Transverse colon (tissue), 4 donors: ENCODE measurements around the gene NAMPT.

Experiments
- CTCF ChIP-seq, 5 experiments: fragments of 200-600 bp in 3 of 5; fragments of 450-650 bp in 2 of 5; sonication (generic) in 3 of 5; IDR thresholded peaks; 1 replicate in 2 of 5; 2 replicates in 3 of 5; pipeline ENCODE4 v1.5.1; 2016 to 2017; ENCODE audit warnings: antibody characterized with exemption in 5 of 5, inconsistent platforms in 3 of 5, mild to moderate bottlenecking in 2 of 5, moderate library complexity in 1 of 5
- POLR2AphosphoS5 ChIP-seq, 3 donors: sonication (generic); formaldehyde crosslinking; IDR thresholded peaks; one replicate each; pipeline ENCODE4 v1.6.1; 2016; ENCODE audit warnings: antibody characterized with exemption in 3 of 3

GRCh38 chr7:106231856-106232490, 52.8 kb downstream of the NAMPT start:
- no peak for TF ChIP-seq POLR2AphosphoS5 (IDR thresholded peaks at IDR 0.05)
- TF ChIP-seq CTCF (IDR thresholded peaks at IDR 0.05): no peak
